Fibroblast of lung (primary cell): Measurements from ENCODE around the gene DLG2. TPM values are rescaled to one million over a fixed set of nuclear protein-coding genes. Genes with fewer than 3 reads are reported as not detected.
A peak's percentile ranks its signal among the peaks of the same experiment; 100 is the strongest.

Experiments used
- DNase-seq, 2 donors: peaks; one replicate each; pipeline versions ENCODE4 v3.0.0 to v3.0.0-alpha.2; 2010; ENCODE audit warnings: low read depth in 2 of 2
- H2AFZ ChIP-seq: 2 replicates; pipeline ENCODE4 v1.5.1; 2012; ENCODE audit warnings: low read length, control low read depth, inconsistent platforms
- H3K27ac ChIP-seq: 2 replicates; pipeline ENCODE4 v1.5.1; 2011; ENCODE audit warnings: low read length, control low read depth; ENCODE audit not compliant: insufficient read depth
- H3K27me3 ChIP-seq: 2 replicates; pipeline ENCODE4 v1.5.1; 2011; ENCODE audit warnings: mild to moderate bottlenecking, low read length; ENCODE audit not compliant: control insufficient read depth, insufficient read depth
- H3K36me3 ChIP-seq: 2 replicates; pipeline ENCODE4 v1.5.1; 2011; ENCODE audit warnings: low read length; ENCODE audit not compliant: control insufficient read depth, insufficient read depth
- H3K4me1 ChIP-seq: 2 replicates; pipeline ENCODE4 v1.5.1; 2011; ENCODE audit warnings: low read length; ENCODE audit not compliant: control insufficient read depth, insufficient read depth; ENCODE audit errors: extremely low read depth
- H3K4me2 ChIP-seq: 2 replicates; pipeline ENCODE4 v1.5.1; 2011; ENCODE audit warnings: low read length, control low read depth; ENCODE audit not compliant: insufficient read depth; ENCODE audit errors: extremely low read depth
- H3K4me3 ChIP-seq, 4 experiments: fragments of 200-600 bp in 1 of 4; sonication (generic) in 1 of 4; replicated peaks in 1 of 4; 2 replicates each; pipeline ENCODE4 v1.5.1; 2011 to 2016; ENCODE audit warnings: low read length in 4 of 4, low read depth in 3 of 4, mild to moderate bottlenecking in 3 of 4, control low read depth in 2 of 4, inconsistent platforms in 1 of 4, mixed read lengths in 1 of 4; ENCODE audit not compliant: insufficient read depth in 1 of 4; ENCODE audit errors: control extremely low read depth in 1 of 4
- H3K79me2 ChIP-seq: 2 replicates; pipeline ENCODE4 v1.5.1; 2012; ENCODE audit warnings: mild to moderate bottlenecking, low read length, inconsistent platforms; ENCODE audit not compliant: control insufficient read depth, insufficient read depth
- H3K9ac ChIP-seq: 2 replicates; pipeline ENCODE4 v1.5.1; 2011; ENCODE audit warnings: mild to moderate bottlenecking, low read length, control low read depth; ENCODE audit not compliant: insufficient read depth
- H3K9me3 ChIP-seq: 2 replicates; pipeline ENCODE4 v1.5.1; 2012; ENCODE audit warnings: low read depth, low read length; ENCODE audit not compliant: control insufficient read depth, insufficient read depth
- H4K20me1 ChIP-seq: 2 replicates; pipeline ENCODE4 v1.5.1; 2011; ENCODE audit warnings: low read length; ENCODE audit not compliant: control insufficient read depth, insufficient read depth; ENCODE audit errors: extremely low read depth
- CTCF ChIP-seq, 2 donors: IDR thresholded peaks in 1 of 2; conservative IDR thresholded peaks in 1 of 2; 1 replicate in 1 of 2; 2 replicates in 1 of 2; pipeline ENCODE4 v1.5.1; 2011 to 2012; ENCODE audit warnings: low read length in 2 of 2, control low read depth in 1 of 2, inconsistent platforms in 1 of 2, low read depth in 1 of 2, mild to moderate bottlenecking in 1 of 2
- EZH2 ChIP-seq: IDR thresholded peaks from 2 replicates; pipeline ENCODE4 v1.5.1; 2012; ENCODE audit warnings: low read length, control low read depth, mild to moderate bottlenecking; ENCODE audit errors: missing control alignments
- polyA plus RNA-seq, 2 donors: library from polyadenylated mRNA; depleted of rRNA in 1 of 2; stranded (reverse) in 1 of 2; unstranded in 1 of 2; fragments of >200 nt; gene quantifications; 2 replicates each; pipeline ENCODE4 v1.2.1, GENCODE V29; 2011 to 2012; ENCODE audit warnings: missing spikeins in 1 of 2
- total RNA-seq: library from RNA; depleted of rRNA; stranded (reverse); fragments of >200 nt; gene quantifications from 2 replicates; pipeline ENCODE4 v1.2.1, GENCODE V29; 2014

The DLG2 gene
- total and polyA plus RNA-seq, 2 donors (not counting 1 experiment from before 2014, with no cell fraction given), result 0.77 to 2.3 TPM

- H3K4me3 ChIP-seq, result no peak overlapping the region
- no peaks in the 10 kb centered on the region for H4K20me1 ChIP-seq
- H3K36me3 ChIP-seq, result no peaks in the 10 kb centered on the region
- no peaks in the 10 kb centered on the region for H3K9me3 ChIP-seq
- H2AFZ ChIP-seq, result no peak overlapping the region
- TF ChIP-seq EZH2 (no peak), CTCF (conservative IDR thresholded peaks at IDR 0.05 in 1 of 2, IDR thresholded peaks at IDR 0.05 in 1 of 2; ENCODE audit: low read depth in 1 of 2, low read length in 2 of 2) (no peak)
- no peaks in the 10 kb centered on the region for H3K79me2 ChIP-seq
- peak overlapping the region; percentile 35 for H3K27ac ChIP-seq
- no peak overlapping the region for H3K4me2 ChIP-seq
- H3K27me3 ChIP-seq, result no peaks in the 10 kb centered on the region
- H3K9ac ChIP-seq, result no peak overlapping the region
- H3K4me1 ChIP-seq, result peaks cover 4% of the 10 kb centered on the region
- DNase-seq, result peak; percentile 17 to 86
Observed at GRCh38 chr11:84855508-84856245, 771.5 kb downstream of the DLG2 start.

- no peaks in the 10 kb centered on the region for H3K36me3 ChIP-seq
- no peaks in the 10 kb centered on the region for H3K9me3 ChIP-seq
- H3K4me1 ChIP-seq, result peaks cover 4% of the 10 kb centered on the region
- TF ChIP-seq EZH2, result no peak
- TF ChIP-seq CTCF (conservative IDR thresholded peaks at IDR 0.05 in 1 of 2, IDR thresholded peaks at IDR 0.05 in 1 of 2; ENCODE audit: low read depth in 1 of 2, low read length in 2 of 2), result no peak
- no peaks in the 10 kb centered on the region for H3K27me3 ChIP-seq
- H2AFZ ChIP-seq, result no peak overlapping the region
- no peaks in the 10 kb centered on the region for H4K20me1 ChIP-seq
- H3K27ac ChIP-seq, result no peak overlapping the region
- no peak overlapping the region for H3K9ac ChIP-seq
- H3K79me2 ChIP-seq, result no peaks in the 10 kb centered on the region
- no peak overlapping the region for H3K4me3 ChIP-seq
- peak in 1 of 2 donors; percentile 11 for DNase-seq
- no peak overlapping the region for H3K4me2 ChIP-seq
Observed at GRCh38 chr11:84854498-84854880, 772.7 kb downstream of the DLG2 start.

- H3K36me3 ChIP-seq, result no peaks in the 10 kb centered on the region
- no peaks in the 10 kb centered on the region for H4K20me1 ChIP-seq
- peak in 1 of 2 donors; percentile 9 for DNase-seq
- H3K27me3 ChIP-seq, result no peaks in the 10 kb centered on the region
- H3K9me3 ChIP-seq, result no peaks in the 10 kb centered on the region
- no peak overlapping the region for H3K4me3 ChIP-seq
- H3K9ac ChIP-seq, result no peak overlapping the region
- H2AFZ ChIP-seq, result no peak overlapping the region
- no peak for TF ChIP-seq EZH2
- peaks cover 4% of the 10 kb centered on the region for H3K4me1 ChIP-seq
- no peaks in the 10 kb centered on the region for H3K79me2 ChIP-seq
- no peak overlapping the region for H3K27ac ChIP-seq
- no peak overlapping the region for H3K4me2 ChIP-seq
Observed at GRCh38 chr11:84853841-84854497, 773.2 kb downstream of the DLG2 start.
